22Rv1 (cell line): ENCODE results near the gene EFNB2.

Experiments
- CTCF ChIP-seq: fragments of 450-650 bp; IDR thresholded peaks from 2 replicates; pipeline ENCODE4 v1.5.1; 2017; ENCODE audit warnings: mild to moderate bottlenecking
- ZFX ChIP-seq: fragments of 450-650 bp; IDR thresholded peaks from 2 replicates; pipeline ENCODE4 v1.6.1; 2017; ENCODE audit warnings: antibody characterized with exemption, borderline replicate concordance

- TF ChIP-seq CTCF (no peak), ZFX (no peak)
Measured at GRCh38 chr13:106472621-106473020, 62.8 kb downstream of the EFNB2 start.
